Thyroid gland (tissue), 4 donors: ENCODE measurements around the gene FN3K.

ENCODE experiments used
- CTCF ChIP-seq, 6 experiments: fragments of 200-600 bp in 3 of 6; fragments of 450-650 bp in 3 of 6; sonication (generic) in 3 of 6; IDR thresholded peaks; one replicate each; pipeline ENCODE4 v1.5.1; 2016 to 2019; ENCODE audit warnings: antibody characterized with exemption in 6 of 6, mild to moderate bottlenecking in 2 of 6, inconsistent platforms in 1 of 6, moderate library complexity in 1 of 6
- POLR2A ChIP-seq, 2 donors: fragments of 450-650 bp; IDR thresholded peaks; one replicate each; pipeline ENCODE4 v1.6.1; 2017; ENCODE audit warnings: antibody characterized with exemption in 2 of 2, mild to moderate bottlenecking in 2 of 2, moderate library complexity in 1 of 2

DNA sequence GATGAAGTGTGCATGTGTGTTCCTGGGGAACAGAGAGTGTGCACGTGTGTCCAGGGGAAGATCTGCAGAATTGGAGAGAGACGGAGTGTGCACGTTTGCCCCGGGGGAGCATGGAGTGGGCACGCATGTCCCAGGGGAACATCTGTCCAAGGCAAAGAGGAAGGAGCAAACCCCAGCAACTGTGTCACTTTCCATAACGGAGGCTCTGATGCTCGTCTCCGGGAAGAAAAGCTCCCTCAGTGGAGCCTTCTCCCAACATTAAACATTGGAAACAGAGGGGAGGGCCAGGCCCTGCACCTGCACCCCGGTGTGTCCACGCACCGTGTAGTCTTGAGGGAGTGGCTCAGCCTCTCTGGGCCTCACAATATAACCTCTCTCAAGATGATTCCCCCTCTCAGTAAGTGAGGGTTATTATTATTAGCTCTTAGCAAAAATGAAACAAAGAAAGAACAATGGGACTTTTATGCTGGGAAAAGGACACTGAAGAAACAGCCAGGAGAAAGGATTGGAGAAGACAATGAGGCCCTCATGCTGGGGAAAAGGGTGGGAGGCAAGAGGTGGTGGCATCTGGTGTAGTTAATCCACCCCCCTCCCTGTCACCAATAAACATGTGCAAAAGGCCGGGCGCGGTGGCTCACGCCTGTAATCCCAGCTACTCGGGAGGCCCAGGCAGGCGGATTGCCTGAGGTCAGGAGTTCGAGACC is 44.5 kb upstream of the FN3K start:
- TF ChIP-seq POLR2A (IDR thresholded peaks at IDR 0.05) (no peak), CTCF (IDR thresholded peaks at IDR 0.05) (no peak)
